NCI-H2196 (cell line): ENCODE data around the gene MOGAT1.
A peak's percentile ranks its signal among the peaks of the same experiment; 100 is the strongest.
"Not testable (repeated sequence)": the region's sequence is repeated elsewhere in the genome, so short reads cannot be mapped to it uniquely, and the experiment has no call there.

ENCODE experiments used
- DNase-seq: peaks from one replicate; lab custom pipeline; 2025; ENCODE audit not compliant: unreplicated experiment; lab: John Stamatoyannopoulos, UW

Gene MOGAT1

GRCh38 chr2:222670191-222671038 is 1.0 kb upstream of the MOGAT1 start:
- no peak for DNase-seq

DNA sequence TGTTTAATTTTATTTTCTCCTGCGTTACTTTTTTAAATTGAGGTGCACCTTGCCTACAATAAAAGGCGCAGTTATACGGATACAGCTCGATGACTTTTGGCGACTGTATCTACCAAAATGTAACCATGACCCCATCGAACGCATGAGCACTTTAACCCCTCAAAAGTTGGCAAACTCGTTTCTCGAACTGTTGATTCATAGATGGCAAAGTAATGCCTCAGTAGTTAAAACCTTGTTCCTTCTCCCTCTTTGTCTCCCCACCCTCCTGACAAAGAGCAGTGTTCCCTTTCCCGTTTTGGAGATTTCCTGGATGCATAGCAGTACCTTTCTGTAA is 577 bp downstream of the MOGAT1 start:
- DNase-seq, result no peak

DNA sequence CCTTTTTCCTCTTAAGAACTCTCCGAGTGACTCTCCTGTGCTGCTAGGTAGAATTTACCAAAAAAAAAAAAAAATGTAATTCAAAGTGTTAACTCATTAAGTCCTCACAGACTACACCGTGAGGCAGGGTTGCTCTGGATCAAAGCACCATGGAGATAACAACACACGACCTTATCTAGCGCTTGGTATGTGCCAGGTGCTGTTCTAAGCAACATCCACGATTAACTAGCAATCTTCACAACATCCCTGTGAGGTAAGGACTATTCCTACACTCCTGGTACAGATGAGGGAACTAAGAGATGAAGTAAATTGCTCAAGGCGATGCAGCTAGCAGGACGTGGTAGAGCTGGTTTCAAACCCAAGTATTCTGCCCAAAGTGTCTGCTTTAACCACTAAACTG is 1.8 kb downstream of the MOGAT1 start:
- DNase-seq, result no peak

DNA sequence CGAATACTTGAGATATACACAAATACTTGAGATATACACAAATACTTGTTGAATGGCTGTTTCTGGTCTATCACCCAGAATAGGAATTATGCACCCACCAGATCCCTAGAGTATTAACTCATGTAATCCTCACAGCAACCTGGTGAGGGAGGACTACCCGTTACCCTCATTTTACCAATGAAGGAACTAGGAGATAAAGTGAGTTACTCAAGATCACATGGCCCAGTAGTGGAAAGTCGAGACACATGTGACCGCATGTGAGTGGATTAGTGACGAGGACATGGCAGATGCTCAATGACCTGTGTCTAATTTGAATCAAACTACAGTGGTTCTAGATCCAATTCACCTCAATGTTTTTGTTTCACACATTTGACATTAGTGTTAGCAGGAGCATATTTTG is 2.4 kb downstream of the MOGAT1 start:
- no peak for DNase-seq

GRCh38 chr2:222677981-222678380 is 6.5 kb downstream of the MOGAT1 start:
- DNase-seq, result no peak

DNA sequence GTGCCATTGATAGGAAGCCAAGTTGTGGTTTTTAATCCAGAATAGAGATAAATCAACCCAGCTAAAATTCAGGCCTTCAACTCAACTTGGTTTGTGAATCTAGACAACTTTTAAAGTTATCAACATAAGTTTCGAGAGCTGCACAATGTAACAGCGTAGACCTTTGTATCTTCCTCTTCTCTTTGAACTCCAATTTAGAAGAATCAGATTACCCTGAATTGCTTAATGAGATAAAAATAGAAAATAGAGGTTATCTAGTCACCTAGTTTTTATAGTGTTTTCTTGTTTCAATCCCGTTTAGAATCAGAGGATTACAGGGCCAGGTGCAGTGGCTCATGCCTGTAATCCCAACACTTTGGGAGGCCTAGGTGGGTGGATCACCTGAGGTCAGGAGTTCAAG is 12.3 kb downstream of the MOGAT1 start:
- no peak for DNase-seq

DNA sequence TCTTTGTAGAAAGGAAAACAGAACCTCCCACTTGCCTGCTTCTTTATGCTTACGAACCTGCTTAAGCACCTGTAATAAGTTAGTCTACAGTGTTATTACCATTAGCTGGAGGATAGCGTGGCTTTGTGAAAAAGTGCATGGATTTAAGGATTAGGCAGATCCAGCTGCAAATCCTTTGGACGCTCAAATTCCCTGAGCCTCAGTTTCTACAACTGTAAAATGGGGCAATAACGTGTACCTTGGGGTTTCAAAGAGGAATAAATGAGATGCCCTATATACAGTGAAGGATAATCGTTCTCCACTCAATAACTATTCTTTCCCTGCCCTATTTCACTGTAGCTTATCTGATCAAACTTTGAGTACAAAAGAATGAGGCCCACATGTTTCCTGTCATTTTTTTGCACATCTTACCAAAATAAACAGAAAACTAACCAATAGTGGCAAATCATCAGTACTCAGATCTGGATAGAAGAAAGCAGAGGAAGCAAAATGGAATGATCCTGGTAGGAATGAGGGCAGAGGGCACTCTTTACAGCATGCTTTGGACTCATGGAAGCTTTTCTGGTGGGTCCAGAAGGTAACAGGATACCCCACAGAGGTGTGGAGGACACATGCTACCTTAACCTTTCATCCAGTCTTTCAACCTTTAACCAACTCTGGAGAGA is 14.8 kb downstream of the MOGAT1 start:
- no peak for DNase-seq

- no peak for DNase-seq
These were observed 17.5 kb downstream of the MOGAT1 start for GRCh38 chr2:222688917-222689316.

DNA sequence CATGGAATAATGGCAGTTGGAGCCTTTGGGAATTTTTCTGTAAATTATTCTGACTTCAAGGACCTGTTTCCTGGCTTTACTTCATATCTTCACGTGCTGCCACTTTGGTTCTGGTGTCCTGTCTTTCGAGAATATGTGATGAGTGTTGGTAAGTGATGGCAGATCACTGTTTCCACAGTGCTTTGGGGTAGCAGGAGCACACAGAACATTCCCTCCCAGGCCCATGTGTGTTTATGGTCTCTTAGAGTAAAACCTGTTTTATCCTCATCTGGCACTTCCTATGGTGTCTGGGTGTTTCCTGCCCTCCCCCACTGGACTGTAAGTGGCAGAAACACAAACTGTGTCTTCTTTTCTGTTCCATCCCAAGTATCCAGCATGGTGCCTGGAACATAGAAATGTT is 17.9 kb downstream of the MOGAT1 start:
- no peak for DNase-seq

DNA sequence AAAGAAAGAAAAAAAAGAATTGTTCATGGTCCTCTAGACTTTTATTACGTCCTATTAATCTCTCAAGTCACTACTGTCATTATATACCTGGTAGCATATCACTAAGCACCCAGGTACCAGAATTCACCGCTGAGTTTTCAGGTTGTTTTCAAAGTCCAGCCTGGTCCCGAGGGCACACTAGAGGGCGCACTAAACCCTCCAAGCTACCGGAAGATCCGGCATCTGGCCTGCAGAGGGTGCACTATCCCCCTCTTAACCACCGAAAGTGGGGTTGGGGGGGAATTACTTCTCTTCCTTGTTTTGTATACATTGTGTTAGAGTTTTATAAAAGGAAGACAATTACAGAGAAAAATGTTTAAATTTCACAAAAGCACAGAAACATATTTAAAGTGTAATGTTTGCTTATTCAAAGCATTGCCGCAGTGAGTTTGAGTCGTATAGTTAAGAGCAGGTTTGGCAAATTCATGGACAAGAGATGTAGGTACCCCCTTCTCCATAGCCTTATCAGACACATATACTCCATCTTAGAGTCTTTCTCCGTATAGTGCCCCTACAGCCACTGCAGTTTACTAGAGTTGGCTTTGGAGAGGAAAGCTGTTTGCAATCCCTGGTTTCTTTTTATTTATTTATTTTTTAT is 19.2 kb downstream of the MOGAT1 start:
- DNase-seq, result peak; percentile 76

GRCh38 chr2:222693413-222693812 is 22.0 kb downstream of the MOGAT1 start:
- DNase-seq, result not testable (repeated sequence)

DNA sequence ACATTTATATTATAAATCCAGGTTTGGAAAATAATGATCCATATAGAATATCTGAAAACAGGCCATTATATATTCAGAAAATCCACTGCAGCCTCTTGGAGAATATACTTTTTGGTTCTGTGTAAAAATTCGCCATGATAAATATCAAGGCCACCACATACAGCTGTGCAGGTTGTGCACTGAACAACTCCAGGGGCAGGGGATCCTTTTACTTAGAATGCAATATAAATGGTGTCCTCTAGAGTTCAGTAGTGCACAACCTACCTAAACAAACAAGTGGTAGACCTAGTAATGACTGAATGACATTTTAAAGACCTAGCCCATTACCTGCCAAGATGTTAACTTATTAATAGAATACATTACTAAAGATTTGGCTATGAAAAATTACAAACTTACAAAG is 22.4 kb downstream of the MOGAT1 start:
- no peak for DNase-seq

DNA sequence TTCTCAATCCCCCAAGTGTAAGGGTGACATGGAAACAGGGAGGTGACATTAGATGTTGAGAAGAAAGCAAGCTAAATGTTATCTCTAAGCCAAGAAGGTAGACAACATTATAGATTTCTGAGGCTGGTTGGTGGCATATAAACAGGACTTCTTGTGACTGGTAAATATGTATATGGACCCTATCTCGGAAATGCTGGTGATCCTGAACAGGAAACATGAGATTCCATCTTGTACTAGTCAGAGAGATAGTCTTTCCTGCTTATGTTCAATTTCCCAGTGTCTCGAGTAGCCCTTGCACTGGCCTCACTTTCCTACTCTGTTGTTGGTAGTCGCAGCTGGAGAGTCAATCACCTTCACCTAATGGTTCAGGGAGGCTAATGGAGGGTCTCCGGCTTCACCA is 26.8 kb downstream of the MOGAT1 start:
- DNase-seq, result no peak

DNA sequence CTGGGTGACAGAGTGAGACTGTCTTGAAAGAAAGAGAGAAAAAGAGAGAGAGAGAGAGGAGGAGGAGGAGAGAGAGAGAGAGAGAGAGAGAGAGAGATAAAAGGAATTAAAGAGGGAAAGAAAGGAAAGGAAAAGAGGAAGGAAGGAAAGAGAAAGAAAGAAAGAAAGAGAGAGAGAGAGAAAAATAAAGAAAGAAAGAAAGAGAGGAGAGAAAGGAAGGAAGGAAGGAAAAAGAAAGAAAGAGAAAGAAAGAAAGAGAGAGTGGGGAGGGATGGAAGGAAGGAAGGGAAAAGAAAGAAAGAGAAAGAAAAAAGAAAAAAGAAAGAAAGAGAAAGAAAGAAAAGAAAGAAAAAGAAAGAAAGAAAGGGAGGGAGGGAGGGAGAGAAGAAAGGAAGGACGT is 29.8 kb downstream of the MOGAT1 start:
- no peak for DNase-seq

DNA sequence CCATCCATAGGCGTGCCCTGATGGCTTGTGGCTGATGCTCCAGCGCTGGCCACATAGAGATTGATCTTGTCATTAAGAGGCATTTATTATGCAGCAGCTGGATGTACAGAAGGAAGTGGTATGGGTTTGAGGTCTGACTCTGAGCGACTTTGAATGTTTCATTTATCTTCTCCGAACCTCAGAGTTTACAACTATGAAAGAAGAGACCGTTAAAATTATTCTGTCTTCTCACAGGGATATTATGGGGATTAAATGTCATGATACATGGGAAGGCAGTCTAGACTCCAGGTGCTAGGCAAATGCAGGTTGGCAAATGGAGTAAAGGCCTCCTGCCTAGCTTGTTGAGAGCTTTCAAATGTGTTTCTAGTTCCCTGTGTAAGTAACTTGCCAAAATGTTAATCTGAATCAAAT is 30.3 kb downstream of the MOGAT1 start:
- no peak for DNase-seq

GRCh38 chr2:222703091-222703490 is 31.6 kb downstream of the MOGAT1 start:
- DNase-seq, result no peak

- no peak for DNase-seq
These were observed 32.4 kb downstream of the MOGAT1 start for GRCh38 chr2:222703886-222704285.

DNA sequence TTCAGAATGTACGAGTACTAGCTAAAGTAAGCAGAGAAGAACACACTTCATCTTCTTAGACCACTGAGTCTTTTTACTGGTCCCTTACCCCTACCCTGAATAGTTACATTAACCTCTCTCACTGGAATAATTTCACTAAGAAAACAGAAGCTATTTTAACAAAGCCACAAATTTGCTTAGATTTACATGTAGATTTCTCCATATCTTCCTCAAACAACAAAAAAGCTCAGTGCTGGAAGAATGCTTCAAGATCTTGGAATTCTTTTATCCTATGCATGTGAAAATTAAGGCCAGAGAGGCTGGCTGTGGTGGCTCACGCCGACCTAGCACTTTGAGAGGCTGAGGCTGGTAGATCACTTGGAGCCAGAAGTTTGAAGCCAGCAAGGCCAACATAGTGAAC is 35.2 kb downstream of the MOGAT1 start:
- DNase-seq, result no peak

GRCh38 chr2:222707102-222707688 is 35.7 kb downstream of the MOGAT1 start:
- no peak for DNase-seq

DNA sequence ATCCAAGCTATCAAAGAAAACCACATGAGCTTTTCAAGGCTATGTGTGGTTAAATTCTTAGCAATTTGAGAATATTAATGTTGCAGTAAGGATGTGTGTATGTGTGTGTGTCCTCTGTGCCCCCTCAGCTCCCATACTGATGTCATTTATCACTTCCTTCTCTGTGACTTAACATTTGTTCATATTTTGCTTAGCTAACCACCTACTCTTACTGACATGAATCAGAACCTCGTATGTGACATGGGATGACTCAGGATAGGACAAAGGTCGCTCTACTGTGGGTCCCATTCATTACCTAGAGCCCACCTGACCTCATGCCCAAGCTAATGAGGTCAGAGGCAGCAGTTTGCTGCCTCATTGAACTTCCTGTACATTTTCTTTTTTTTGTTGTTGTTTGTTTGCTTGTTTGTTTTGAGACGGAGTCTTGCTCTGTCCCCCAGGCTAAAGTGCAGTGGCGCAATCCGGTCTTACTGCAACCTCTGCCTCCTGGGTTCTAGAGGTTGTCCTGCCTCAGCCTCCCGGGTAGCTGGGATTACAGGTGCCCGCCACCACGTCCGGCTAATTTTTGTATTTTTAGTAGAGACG is 36.3 kb downstream of the MOGAT1 start:
- DNase-seq, result no peak

GRCh38 chr2:222708274-222708710 is 36.8 kb downstream of the MOGAT1 start:
- DNase-seq, result peak; percentile 79
